ENCODE results near the gene TRIM9. TPM values are rescaled to one million over a fixed set of nuclear protein-coding genes. Genes with fewer than 3 reads are reported as not detected.

TRIM9 gene
- total RNA-seq, 1 donor from 2014 or later, result 2.3 TPM

GRCh38 chr14:50932592-50933495, 162.1 kb downstream of the TRIM9 start:
- no peak for TF ChIP-seq CTCF (IDR thresholded peaks at IDR 0.05; ENCODE audit: unreplicated experiment)
- peaks cover 8% of the 10 kb centered on the region for H3K4me1 Mint-ChIP-seq (ENCODE audit: unreplicated experiment)
- DNase-seq (ENCODE audit: low spot score), result no peak
- no peak overlapping the region for H3K4me3 Mint-ChIP-seq (ENCODE audit: unreplicated experiment)
- H3K9me3 Mint-ChIP-seq (ENCODE audit: unreplicated experiment), result no peaks in the 10 kb centered on the region
- no peaks in the 10 kb centered on the region for H3K27me3 Mint-ChIP-seq (ENCODE audit: unreplicated experiment)
- peaks cover 3% of the 10 kb centered on the region for H3K36me3 Mint-ChIP-seq (ENCODE audit: low read depth, unreplicated experiment)
- no peak overlapping the region for H3K27ac Mint-ChIP-seq (ENCODE audit: unreplicated experiment)

- TF ChIP-seq CTCF (IDR thresholded peaks at IDR 0.05; ENCODE audit: unreplicated experiment), result no peak
- Mint-ChIP-seq H3K36me3 (ENCODE audit: low read depth, unreplicated experiment) (peaks cover 3% of the 10 kb centered on the region), H3K9me3 (ENCODE audit: unreplicated experiment) (no peaks in the 10 kb centered on the region), H3K4me3 (ENCODE audit: unreplicated experiment) (no peak overlapping the region), H3K4me1 (ENCODE audit: unreplicated experiment) (peaks cover 11% of the 10 kb centered on the region), H3K27ac (ENCODE audit: unreplicated experiment) (no peak overlapping the region), H3K27me3 (ENCODE audit: unreplicated experiment) (no peaks in the 10 kb centered on the region)
- DNase-seq (ENCODE audit: low spot score), result no peak
Measured at GRCh38 chr14:50932156-50932555, 162.7 kb downstream of the TRIM9 start.

GRCh38 chr14:50931559-50931958, 163.3 kb downstream of the TRIM9 start:
- no peak for DNase-seq (ENCODE audit: low spot score)
- H3K36me3 Mint-ChIP-seq (ENCODE audit: low read depth, unreplicated experiment), result peaks cover 3% of the 10 kb centered on the region
- no peak overlapping the region for H3K4me3 Mint-ChIP-seq (ENCODE audit: unreplicated experiment)
- H3K9me3 Mint-ChIP-seq (ENCODE audit: unreplicated experiment), result no peaks in the 10 kb centered on the region
- TF ChIP-seq CTCF (IDR thresholded peaks at IDR 0.05; ENCODE audit: unreplicated experiment), result no peak
- H3K27ac Mint-ChIP-seq (ENCODE audit: unreplicated experiment), result no peak overlapping the region
- no peaks in the 10 kb centered on the region for H3K27me3 Mint-ChIP-seq (ENCODE audit: unreplicated experiment)
- H3K4me1 Mint-ChIP-seq (ENCODE audit: unreplicated experiment), result peaks cover 11% of the 10 kb centered on the region

GRCh38 chr14:50929506-50929905, 165.4 kb downstream of the TRIM9 start:
- Mint-ChIP-seq H3K4me3 (ENCODE audit: unreplicated experiment) (no peak overlapping the region), H3K27ac (ENCODE audit: unreplicated experiment) (no peak overlapping the region), H3K27me3 (ENCODE audit: unreplicated experiment) (peaks cover 4% of the 10 kb centered on the region), H3K4me1 (ENCODE audit: unreplicated experiment) (peaks cover 15% of the 10 kb centered on the region), H3K9me3 (ENCODE audit: unreplicated experiment) (no peaks in the 10 kb centered on the region), H3K36me3 (ENCODE audit: low read depth, unreplicated experiment) (peaks cover 3% of the 10 kb centered on the region)
- no peak for DNase-seq (ENCODE audit: low spot score)
- TF ChIP-seq CTCF (IDR thresholded peaks at IDR 0.05; ENCODE audit: unreplicated experiment), result no peak

- Mint-ChIP-seq H3K27me3 (ENCODE audit: unreplicated experiment) (peaks cover 4% of the 10 kb centered on the region), H3K4me3 (ENCODE audit: unreplicated experiment) (no peak overlapping the region), H3K9me3 (ENCODE audit: unreplicated experiment) (no peaks in the 10 kb centered on the region), H3K4me1 (ENCODE audit: unreplicated experiment) (peaks cover 15% of the 10 kb centered on the region), H3K27ac (ENCODE audit: unreplicated experiment) (no peak overlapping the region), H3K36me3 (ENCODE audit: low read depth, unreplicated experiment) (peaks cover 3% of the 10 kb centered on the region)
- DNase-seq (ENCODE audit: low spot score), result no peak
- no peak for TF ChIP-seq CTCF (IDR thresholded peaks at IDR 0.05; ENCODE audit: unreplicated experiment)
Measured at GRCh38 chr14:50928002-50928635, 166.8 kb downstream of the TRIM9 start.
